ENCODE data around the gene MND1. TPM values are rescaled to one million over a fixed set of nuclear protein-coding genes. Genes with fewer than 3 reads are reported as not detected.

Gene MND1
- total RNA-seq, 4 donors from 2014 or later: 2.3 to 4.2 (median 3.8) TPM

DNA sequence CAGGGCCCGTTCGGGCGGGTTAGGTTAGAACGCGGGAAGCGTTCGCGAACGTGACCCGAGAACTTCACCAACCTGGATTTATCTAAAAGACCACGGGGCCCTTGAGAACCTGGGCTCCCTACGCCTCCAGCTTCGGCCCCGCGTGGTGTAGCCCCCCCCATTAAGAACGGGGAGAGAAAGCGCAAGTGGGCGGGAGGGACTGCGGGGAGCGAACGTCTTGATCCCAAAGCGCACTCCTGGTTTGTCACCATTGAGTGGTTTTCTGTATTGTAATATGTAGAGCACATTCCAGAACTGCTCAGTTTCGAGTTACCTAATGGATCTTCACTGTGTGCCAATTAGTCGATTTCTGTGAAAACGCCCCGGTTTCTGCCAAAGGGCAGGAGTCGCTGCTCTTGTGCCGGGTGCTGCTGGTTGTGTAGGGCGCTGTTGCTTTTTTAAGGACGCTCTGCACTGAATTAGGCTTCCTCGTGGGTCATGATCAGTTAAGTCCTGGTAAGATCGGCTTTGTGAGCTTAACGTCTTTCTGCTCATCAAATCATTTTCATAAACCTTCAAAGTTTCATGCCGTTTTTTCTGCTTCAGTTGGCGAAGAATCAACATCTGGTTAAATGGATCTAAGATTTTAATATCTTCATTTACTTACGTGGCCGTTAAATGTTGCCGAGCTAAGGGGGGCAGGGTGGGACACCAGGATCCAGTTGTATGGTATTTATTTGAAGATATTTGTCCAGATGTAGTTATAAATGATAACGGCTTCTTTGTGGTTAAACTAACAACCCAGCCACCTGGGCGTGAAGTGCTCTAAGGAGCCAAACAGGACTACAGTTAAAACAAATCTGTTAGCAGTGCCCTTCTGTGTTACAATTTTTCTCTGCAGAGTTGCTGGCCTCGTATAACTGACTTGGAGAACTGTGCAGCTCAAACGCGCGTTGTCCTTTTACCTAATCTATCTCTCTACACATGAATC, 809 bp downstream of the MND1 start:
- Histone ChIP-seq H3K9me3 (no peaks in the 10 kb centered on the region), H3K4me1 (peaks cover 0 to 23% (median 10%) of the 10 kb centered on the region in 3 donors), H3K27me3 (no peaks in the 10 kb centered on the region), H3K4me3 (peak overlapping the region; percentile 67 to 82 (median 74)), H3K36me3 (no peaks in the 10 kb centered on the region), H3K27ac (peak overlapping the region in 3 of 4 donors; percentile 71 to 72 (median 72))
- 1% methylated on average over 24 to 33 of the region's 44 CpGs for WGBS, 2 donors
- DNase-seq: no peak
- intact Hi-C loops (cut with DNase I): loop anchor here (10.0 kb wide), 2 partner anchors 90 to 410 kb away; no protein-coding TSS in a partner anchor
- TF ChIP-seq POLR2A (IDR thresholded peaks at IDR 0.05): no peak
- TF ChIP-seq, protein P1, sequence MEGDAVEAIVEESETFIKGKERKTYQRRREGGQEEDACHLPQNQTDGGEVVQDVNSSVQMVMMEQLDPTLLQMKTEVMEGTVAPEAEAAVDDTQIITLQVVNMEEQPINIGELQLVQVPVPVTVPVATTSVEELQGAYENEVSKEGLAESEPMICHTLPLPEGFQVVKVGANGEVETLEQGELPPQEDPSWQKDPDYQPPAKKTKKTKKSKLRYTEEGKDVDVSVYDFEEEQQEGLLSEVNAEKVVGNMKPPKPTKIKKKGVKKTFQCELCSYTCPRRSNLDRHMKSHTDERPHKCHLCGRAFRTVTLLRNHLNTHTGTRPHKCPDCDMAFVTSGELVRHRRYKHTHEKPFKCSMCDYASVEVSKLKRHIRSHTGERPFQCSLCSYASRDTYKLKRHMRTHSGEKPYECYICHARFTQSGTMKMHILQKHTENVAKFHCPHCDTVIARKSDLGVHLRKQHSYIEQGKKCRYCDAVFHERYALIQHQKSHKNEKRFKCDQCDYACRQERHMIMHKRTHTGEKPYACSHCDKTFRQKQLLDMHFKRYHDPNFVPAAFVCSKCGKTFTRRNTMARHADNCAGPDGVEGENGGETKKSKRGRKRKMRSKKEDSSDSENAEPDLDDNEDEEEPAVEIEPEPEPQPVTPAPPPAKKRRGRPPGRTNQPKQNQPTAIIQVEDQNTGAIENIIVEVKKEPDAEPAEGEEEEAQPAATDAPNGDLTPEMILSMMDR (IDR thresholded peaks at IDR 0.05): no peak

DNA sequence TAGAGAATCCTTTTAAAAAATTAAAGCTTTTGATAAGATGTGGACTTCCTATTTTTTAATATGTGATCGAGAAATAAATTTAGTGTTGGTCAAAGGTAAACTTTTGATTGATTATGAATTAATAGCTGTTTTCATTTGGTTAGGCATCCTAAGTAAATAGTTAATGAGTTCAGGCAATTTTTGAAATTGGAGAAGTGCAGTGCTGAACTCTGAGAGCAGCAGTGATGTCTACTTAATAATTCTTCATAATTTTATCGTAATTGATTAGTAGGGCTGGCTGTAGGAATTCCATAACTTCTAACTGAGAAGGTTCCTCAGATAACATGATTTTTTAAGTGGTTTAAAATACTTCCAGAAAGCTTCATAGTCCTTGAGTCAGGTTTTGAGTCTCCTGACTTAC, 1.5 kb downstream of the MND1 start:
- WGBS, 2 donors: 32 to 55% methylated on average over 2 of the region's 2 CpGs
- no peak for DNase-seq
- Histone ChIP-seq H3K9me3 (no peaks in the 10 kb centered on the region), H3K4me3 (peak overlapping the region in 1 of 4 donors; percentile 67), H3K27me3 (no peaks in the 10 kb centered on the region), H3K27ac (no peak overlapping the region), H3K4me1 (peaks cover 0 to 23% (median 10%) of the 10 kb centered on the region in 3 donors), H3K36me3 (no peaks in the 10 kb centered on the region)
- TF ChIP-seq POLR2A (IDR thresholded peaks at IDR 0.05): no peak
- intact Hi-C loops (cut with DNase I): loop anchor here (10.0 kb wide), 2 partner anchors 89 to 409 kb away; no protein-coding TSS in a partner anchor

DNA sequence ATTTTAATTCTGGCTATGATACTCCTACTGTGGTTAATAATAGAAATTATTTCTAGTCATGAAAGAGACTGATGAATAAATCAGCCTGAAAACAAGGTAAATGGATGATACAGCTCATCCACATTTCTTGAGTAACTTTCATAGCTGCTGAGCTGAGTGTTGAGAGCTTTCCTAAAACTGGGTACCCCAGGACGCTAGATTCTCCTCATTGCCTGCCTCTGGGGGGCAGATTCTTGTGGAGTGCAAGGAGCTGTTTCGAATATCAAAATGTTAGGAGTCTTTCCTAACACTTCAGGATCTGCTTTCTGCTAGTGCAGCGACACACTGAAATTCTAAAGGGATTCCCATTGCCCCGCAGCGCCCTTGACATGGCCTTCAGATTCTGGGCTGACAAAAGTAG, 2.1 kb downstream of the MND1 start:
- intact Hi-C loops (cut with DNase I): loop anchor here (10.0 kb wide), 2 partner anchors 88 to 408 kb away; no protein-coding TSS in a partner anchor
- Histone ChIP-seq H3K27ac (no peak overlapping the region), H3K36me3 (no peaks in the 10 kb centered on the region), H3K9me3 (no peaks in the 10 kb centered on the region), H3K4me1 (peaks cover 0 to 21% (median 10%) of the 10 kb centered on the region in 3 donors), H3K27me3 (no peaks in the 10 kb centered on the region), H3K4me3 (no peak overlapping the region)
- WGBS, 2 donors: 75 to 92% methylated on average over 5 of the region's 5 CpGs
- TF ChIP-seq POLR2A (IDR thresholded peaks at IDR 0.05): no peak
- DNase-seq: no peak

GRCh38 chr4:153347117-153347516, 2.6 kb downstream of the MND1 start:
- TF ChIP-seq, protein P1 (IDR thresholded peaks at IDR 0.05): no peak
- no peak for TF ChIP-seq POLR2A (IDR thresholded peaks at IDR 0.05)
- H3K27me3 ChIP-seq: no peaks in the 10 kb centered on the region
- H3K27ac ChIP-seq: no peak overlapping the region
- DNase-seq: no peak
- H3K4me3 ChIP-seq: no peak overlapping the region
- no peaks in the 10 kb centered on the region for H3K36me3 ChIP-seq
- H3K9me3 ChIP-seq: no peaks in the 10 kb centered on the region
- H3K4me1 ChIP-seq: peaks cover 0 to 15% (median 6%) of the 10 kb centered on the region in 3 donors
- intact Hi-C loops (cut with DNase I): loop anchor here (10.0 kb wide), 2 partner anchors 88 to 408 kb away; no protein-coding TSS in a partner anchor

GRCh38 chr4:153348006-153348405, 3.5 kb downstream of the MND1 start:
- TF ChIP-seq, protein P1 (IDR thresholded peaks at IDR 0.05): no peak
- TF ChIP-seq POLR2A (IDR thresholded peaks at IDR 0.05): no peak
- no peak for DNase-seq
- Histone ChIP-seq H3K36me3 (no peaks in the 10 kb centered on the region), H3K4me1 (peaks cover 0 to 15% (median 6%) of the 10 kb centered on the region in 3 donors), H3K9me3 (no peaks in the 10 kb centered on the region), H3K27ac (no peak overlapping the region), H3K4me3 (no peak overlapping the region), H3K27me3 (no peaks in the 10 kb centered on the region)
- intact Hi-C loops (cut with DNase I): loop anchor here (10.0 kb wide), 2 partner anchors 87 to 407 kb away; no protein-coding TSS in a partner anchor
- WGBS, 2 donors: 88 to 93% methylated on average over 4 of the region's 4 CpGs

Data from esophagus squamous epithelium (tissue), 5 donors.